ENCODE measurements around the gene SPECC1L.

DNA sequence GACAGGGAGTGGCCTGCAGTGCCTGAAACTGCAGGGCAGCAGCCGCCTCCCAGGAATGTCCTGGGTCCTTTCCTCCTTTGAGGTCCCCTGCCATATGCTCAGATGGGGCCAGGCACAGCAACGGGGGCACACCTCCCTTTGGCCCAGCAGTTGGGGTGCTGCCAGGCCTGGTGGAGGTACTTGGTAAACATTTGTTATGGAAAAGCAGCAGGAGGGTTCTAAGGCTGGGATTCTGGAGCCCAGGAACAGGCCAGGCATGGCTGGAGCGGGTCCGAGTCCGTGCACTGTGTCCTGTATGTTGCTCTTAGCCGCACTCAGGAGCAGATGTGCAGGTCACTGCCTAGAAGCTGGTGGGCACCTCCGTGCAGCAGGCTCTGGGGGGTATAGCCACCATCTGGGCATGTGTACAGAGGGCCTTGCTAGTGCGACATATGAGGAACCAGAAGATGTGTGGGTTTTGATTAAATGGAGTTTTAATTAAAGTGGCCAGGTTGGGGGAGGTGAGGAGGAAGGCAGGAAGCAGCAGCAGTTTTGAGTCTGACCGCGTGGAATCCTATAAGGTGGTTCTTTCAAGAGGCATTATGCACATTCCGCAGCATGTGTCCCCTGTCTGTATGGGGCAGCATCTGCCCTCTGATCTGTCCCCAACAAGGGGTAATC is 158.2 kb downstream of the SPECC1L start:
- TF ChIP-seq CTCF (IDR thresholded peaks at IDR 0.05 in 2 of 3, conservative IDR thresholded peaks at IDR 0.05 in 1 of 3; ENCODE audit: borderline replicate concordance in 1 of 3, insufficient read depth in 1 of 3, low read depth in 2 of 3, low read length in 2 of 3), result no peak
- no peak for TF ChIP-seq EZH2 (IDR thresholded peaks at IDR 0.05)
- TF ChIP-seq JUND (IDR thresholded peaks at IDR 0.05), result no peak
- TF ChIP-seq POLR2A (IDR thresholded peaks at IDR 0.05; ENCODE audit: borderline replicate concordance, extremely low read depth, insufficient read depth, insufficient read length), result no peak
